ENCODE results near the gene POTEI.
"Not testable (repeated sequence)": the region's sequence is repeated elsewhere in the genome, so short reads cannot be mapped to it uniquely, and the experiment has no call there.

- not testable (repeated sequence) for TF ChIP-seq CTCF (IDR thresholded peaks at IDR 0.05); EZH2 (IDR thresholded peaks at IDR 0.05; ENCODE audit: borderline replicate concordance, insufficient read depth, low read depth, low read length, poor library complexity, severe bottlenecking)
Measured at GRCh38 chr2:130549475-130549874, 40.3 kb upstream of the POTEI start.
